GM23248 (cell line): ENCODE results near the gene ARFGAP2. TPM values are rescaled to one million over a fixed set of nuclear protein-coding genes. Genes with fewer than 3 reads are reported as not detected.
"Not testable (repeated sequence)": the region's sequence is repeated elsewhere in the genome, so short reads cannot be mapped to it uniquely, and the experiment has no call there.

Source experiments
- DNase-seq: peaks from one replicate; pipeline ENCODE4 v3.0.0-alpha.2; 2015
- H2AFZ ChIP-seq: fragments of 200-600 bp; sonication (generic); 2 replicates; pipeline ENCODE4 v1.6.1; 2016; ENCODE audit warnings: antibody characterized with exemption
- H3F3A ChIP-seq: fragments of 200-600 bp; sonication (generic); 2 replicates; pipeline ENCODE4 v1.6.1; 2016; ENCODE audit warnings: mild to moderate bottlenecking, antibody characterized with exemption, mixed run types; ENCODE audit not compliant: insufficient read depth
- H3K27ac ChIP-seq: fragments of 200-600 bp; sonication (generic); 2 replicates; pipeline ENCODE4 v1.5.1; 2016; ENCODE audit warnings: mild to moderate bottlenecking
- H3K27me3 ChIP-seq: fragments of 200-600 bp; sonication (generic); replicated peaks from 2 replicates; pipeline ENCODE4 v1.6.1; 2016; ENCODE audit warnings: mild to moderate bottlenecking; ENCODE audit not compliant: insufficient read depth
- H3K36me3 ChIP-seq: fragments of 200-600 bp; sonication (generic); 2 replicates; pipeline ENCODE4 v1.6.1; 2016; ENCODE audit warnings: low read depth, mild to moderate bottlenecking
- H3K4me1 ChIP-seq: fragments of 200-600 bp; sonication (generic); 2 replicates; pipeline ENCODE4 v1.6.1; 2016; ENCODE audit warnings: mild to moderate bottlenecking; ENCODE audit not compliant: insufficient read depth
- H3K4me2 ChIP-seq: fragments of 200-600 bp; sonication (generic); one replicate; pipeline ENCODE4 v1.6.1; 2016; ENCODE audit warnings: mild to moderate bottlenecking; ENCODE audit not compliant: unreplicated experiment
- H3K4me3 ChIP-seq: fragments of 200-600 bp; sonication (generic); 2 replicates; pipeline ENCODE4 v1.5.1; 2016; ENCODE audit warnings: mild to moderate bottlenecking
- H3K79me2 ChIP-seq: fragments of 200-600 bp; sonication (generic); 2 replicates; pipeline ENCODE4 v1.6.1; 2016; ENCODE audit warnings: mild to moderate bottlenecking; ENCODE audit not compliant: insufficient read depth
- H3K9ac ChIP-seq: fragments of 200-600 bp; sonication (generic); 2 replicates; pipeline ENCODE4 v1.6.1; 2016; ENCODE audit warnings: mild to moderate bottlenecking
- H3K9me2 ChIP-seq: fragments of 200-600 bp; sonication (generic); 2 replicates; pipeline ENCODE4 v1.6.1; 2016; ENCODE audit warnings: mixed run types, mild to moderate bottlenecking, moderate library complexity; ENCODE audit not compliant: insufficient read depth
- H3K9me3 ChIP-seq: fragments of 200-600 bp; sonication (generic); one replicate; pipeline ENCODE4 v1.6.1; 2017; ENCODE audit warnings: low read depth
- H4K20me1 ChIP-seq: fragments of 200-600 bp; sonication (generic); 2 replicates; pipeline ENCODE4 v1.6.0; 2016; ENCODE audit not compliant: insufficient read depth
- EZH2 ChIP-seq: fragments of 200-600 bp; sonication (generic); IDR thresholded peaks from 2 replicates; pipeline ENCODE4 v1.6.1; 2018; ENCODE audit warnings: antibody characterized with exemption, mild to moderate bottlenecking; ENCODE audit not compliant: insufficient read depth, poor library complexity, severe bottlenecking
- EZH2phosphoT487 ChIP-seq: fragments of 200-600 bp; sonication (generic); IDR thresholded peaks from 2 replicates; pipeline ENCODE4 v1.6.1; 2018; ENCODE audit warnings: antibody characterized with exemption, moderate library complexity, mild to moderate bottlenecking, low read depth; ENCODE audit not compliant: insufficient read depth
- WGBS, 2 experiments: methylation state at CpG; one replicate each; pipeline ENCODE4 v1.1.6; 2015 to 2017; ENCODE audit warnings: low lambda C conversion rate in 2 of 2, low coverage in 1 of 2; ENCODE audit errors: missing lambda C conversion rate in 2 of 2; 5-methylcytosine and 5-hydroxymethylcytosine counted together
- in situ Hi-C: fragments of 300-500 bp; cut with MboI; formaldehyde crosslinking; loops from 2 replicates; pipeline ENCODE4 v1.15.0; 2020
- microRNA-seq: library from miRNA; unstranded; fragments of <30 nt; microRNA quantifications from one replicate; pipeline ENCODE4, GENCODE V29; 2016; ENCODE audit warnings: borderline number of aligned reads
- polyA plus RNA-seq: library from polyadenylated mRNA; unstranded; fragments of >200 nt; fragmentation: Nextera tagmentation; extraction: Ambion mirVana; gene quantifications from 2 replicates; pipeline ENCODE4 v1.2.1, GENCODE V29; 2016
- small RNA-seq: library from RNA; depleted of rRNA; stranded (forward); fragments of <200 nt; gene quantifications from one replicate; pipeline ENCODE3, GENCODE V24; 2014; ENCODE audit warnings: low read depth, low replicate concordance
- total RNA-seq: library from RNA; depleted of rRNA; stranded (reverse); fragments of >200 nt; shearing (Covaris generic); gene quantifications from 2 replicates; pipeline ENCODE4 v1.2.3, GENCODE V29; 2014; rRNA removed

ARFGAP2 gene
- total and polyA plus RNA-seq, 2 experiments from 2014 or later: 45.7 to 131 TPM

GRCh38 chr11:47124675-47125074 lies 52.0 kb downstream of the ARFGAP2 start:
- no peak overlapping the region for H3K4me2 ChIP-seq
- no peak overlapping the region for H2AFZ ChIP-seq
- no peaks in the 10 kb centered on the region for H3K4me1 ChIP-seq
- H3K27me3 ChIP-seq: no peaks in the 10 kb centered on the region
- H3K9me3 ChIP-seq: no peaks in the 10 kb centered on the region
- TF ChIP-seq EZH2phosphoT487: no peak
- no peak for TF ChIP-seq EZH2
- H3K79me2 ChIP-seq: no peaks in the 10 kb centered on the region
- no peaks in the 10 kb centered on the region for H3F3A ChIP-seq
- no peak overlapping the region for H3K27ac ChIP-seq
- DNase-seq: no peak
- in situ Hi-C loops: no loop called here
- no peaks in the 10 kb centered on the region for H3K36me3 ChIP-seq
- 75 to 76% methylated on average over 1 of the region's 1 CpG for WGBS, 2 experiments
- no peaks in the 10 kb centered on the region for H4K20me1 ChIP-seq
- H3K9ac ChIP-seq: no peak overlapping the region
- H3K9me2 ChIP-seq: no peaks in the 10 kb centered on the region
- H3K4me3 ChIP-seq: no peak overlapping the region

GRCh38 chr11:47123094-47123493 lies 53.6 kb downstream of the ARFGAP2 start:
- no peak overlapping the region for H3K9ac ChIP-seq
- no peaks in the 10 kb centered on the region for H3K9me2 ChIP-seq
- WGBS, 2 experiments: 81 to 83% methylated on average over 2 of the region's 2 CpGs
- no peaks in the 10 kb centered on the region for H3K79me2 ChIP-seq
- no peaks in the 10 kb centered on the region for H4K20me1 ChIP-seq
- DNase-seq: no peak
- no peaks in the 10 kb centered on the region for H3F3A ChIP-seq
- no peak overlapping the region for H3K4me3 ChIP-seq
- TF ChIP-seq EZH2 (no peak), EZH2phosphoT487 (no peak)
- H3K9me3 ChIP-seq: no peaks in the 10 kb centered on the region
- H3K27ac ChIP-seq: no peak overlapping the region
- no peaks in the 10 kb centered on the region for H3K27me3 ChIP-seq
- H2AFZ ChIP-seq: no peak overlapping the region
- H3K4me1 ChIP-seq: no peaks in the 10 kb centered on the region
- no peak overlapping the region for H3K4me2 ChIP-seq
- in situ Hi-C loops: no loop called here
- no peaks in the 10 kb centered on the region for H3K36me3 ChIP-seq

GRCh38 chr11:47121731-47122130 lies 54.9 kb downstream of the ARFGAP2 start:
- TF ChIP-seq EZH2phosphoT487 (no peak), EZH2 (no peak)

GRCh38 chr11:47121056-47121455 lies 55.6 kb downstream of the ARFGAP2 start:
- no peak for DNase-seq
- H4K20me1 ChIP-seq: no peaks in the 10 kb centered on the region
- no peak overlapping the region for H3K4me2 ChIP-seq
- no peak overlapping the region for H3K4me3 ChIP-seq
- H3K79me2 ChIP-seq: no peaks in the 10 kb centered on the region
- H3K9me3 ChIP-seq: no peaks in the 10 kb centered on the region
- no peak overlapping the region for H3K27ac ChIP-seq
- no peaks in the 10 kb centered on the region for H3K9me2 ChIP-seq
- H3K9ac ChIP-seq: no peak overlapping the region
- no peaks in the 10 kb centered on the region for H3K36me3 ChIP-seq
- in situ Hi-C loops: no loop called here
- H3F3A ChIP-seq: no peaks in the 10 kb centered on the region
- WGBS, 2 experiments: 94 to 98% methylated on average over 2 of the region's 2 CpGs
- no peaks in the 10 kb centered on the region for H3K27me3 ChIP-seq
- TF ChIP-seq EZH2phosphoT487 (no peak), EZH2 (no peak)
- no peaks in the 10 kb centered on the region for H3K4me1 ChIP-seq
- no peak overlapping the region for H2AFZ ChIP-seq

More at GRCh38 chr11:47121731-47122130, 54.9 kb downstream of the ARFGAP2 start:
- WGBS, 2 experiments: 64 to 66% methylated on average over 2 of the region's 2 CpGs
- DNase-seq: no peak
- no peaks in the 10 kb centered on the region for H3K9me3 ChIP-seq
- H3K4me3 ChIP-seq: no peak overlapping the region
- no peaks in the 10 kb centered on the region for H3K9me2 ChIP-seq
- H3K27me3 ChIP-seq: no peaks in the 10 kb centered on the region
- no peaks in the 10 kb centered on the region for H3K36me3 ChIP-seq
- H3K4me1 ChIP-seq: no peaks in the 10 kb centered on the region
- no peak overlapping the region for H3K4me2 ChIP-seq
- H3K27ac ChIP-seq: no peak overlapping the region
- in situ Hi-C loops: no loop called here
- no peaks in the 10 kb centered on the region for H3F3A ChIP-seq
- no peak overlapping the region for H3K9ac ChIP-seq
- H3K79me2 ChIP-seq: no peaks in the 10 kb centered on the region
- H2AFZ ChIP-seq: no peak overlapping the region
- H4K20me1 ChIP-seq: no peaks in the 10 kb centered on the region

- H3K27me3 ChIP-seq, H3K36me3 ChIP-seq, H3K9me3 ChIP-seq, DNase-seq, H3K79me2 ChIP-seq, in situ Hi-C loops, H3K9me2 ChIP-seq, H3K27ac ChIP-seq, H3F3A ChIP-seq, H2AFZ ChIP-seq, H3K4me3 ChIP-seq, H3K9ac ChIP-seq, H4K20me1 ChIP-seq, H3K4me1 ChIP-seq, H3K4me2 ChIP-seq: not testable (repeated sequence)
- 84 to 88% methylated on average over 19 of the region's 20 CpGs for WGBS, 2 experiments
These were observed 57.6 kb downstream of the ARFGAP2 start for GRCh38 chr11:47118958-47119688.

Small RNA genes within 50 kb of the gene (microRNA-seq; reads per million reads assigned to microRNA genes)
- not detected for gene MIR6745

Small RNA genes within 50 kb of the gene (small RNA-seq; reads per million reads assigned to genes)
- gene MIR6745: not detected

Other genes with a start within 250 kb of the ARFGAP2 start
- gene CSTPP1, start 240.1 kb downstream of the ARFGAP2 start, total RNA-seq: 21.7 and 31.5 TPM in 2 replicates
- gene CSTPP1, start 240.1 kb downstream of the ARFGAP2 start, polyA plus RNA-seq: 39.9 and 42.4 TPM in 2 replicates
- gene PACSIN3, start 9.6 kb upstream of the ARFGAP2 start, total RNA-seq: 13.6 and 17.5 TPM in 2 replicates
- 9.7 and 12.6 TPM in 2 replicates for gene PACSIN3, start 9.6 kb upstream of the ARFGAP2 start, polyA plus RNA-seq
- 24.5 and 34.9 TPM in 2 replicates for gene DDB2, start 38.1 kb upstream of the ARFGAP2 start, total RNA-seq
- gene DDB2, start 38.1 kb upstream of the ARFGAP2 start, polyA plus RNA-seq: 40.3 and 41.3 TPM in 2 replicates
- 48.4 and 62.6 TPM in 2 replicates for gene ACP2, start 71.9 kb upstream of the ARFGAP2 start, total RNA-seq
- gene ACP2, start 71.9 kb upstream of the ARFGAP2 start, polyA plus RNA-seq: 29.0 and 30.0 TPM in 2 replicates
- gene NR1H3, start 81.1 kb upstream of the ARFGAP2 start, total RNA-seq: 2.7 and 7.2 TPM in 2 replicates
- gene NR1H3, start 81.1 kb upstream of the ARFGAP2 start, polyA plus RNA-seq: 4.9 and 5.1 TPM in 2 replicates
- 17.4 and 20.4 TPM in 2 replicates for gene MADD, start 93.3 kb upstream of the ARFGAP2 start, total RNA-seq
- gene MADD, start 93.3 kb upstream of the ARFGAP2 start, polyA plus RNA-seq: 8.6 and 9.9 TPM in 2 replicates
- gene MYBPC3, start 175.8 kb upstream of the ARFGAP2 start, total RNA-seq: not detected in 2 replicates
- gene MYBPC3, start 175.8 kb upstream of the ARFGAP2 start, polyA plus RNA-seq: 0.08 TPM in 1 of 2 replicates, not detected in the other
- not detected in 2 replicates for gene SPI1, start 201.7 kb upstream of the ARFGAP2 start, total RNA-seq
- 0.30 TPM in 1 of 2 replicates, not detected in the other for gene SPI1, start 201.7 kb upstream of the ARFGAP2 start, polyA plus RNA-seq
- gene SLC39A13, start 231.7 kb upstream of the ARFGAP2 start, total RNA-seq: 183 and 189 TPM in 2 replicates
- gene SLC39A13, start 231.7 kb upstream of the ARFGAP2 start, polyA plus RNA-seq: 175 and 183 TPM in 2 replicates
- 139 and 151 TPM in 2 replicates for gene PSMC3, start 249.6 kb upstream of the ARFGAP2 start, total RNA-seq
- gene PSMC3, start 249.6 kb upstream of the ARFGAP2 start, polyA plus RNA-seq: 212 and 220 TPM in 2 replicates